ENCODE results near the gene ZNF839.
"Not testable (repeated sequence)": the region's sequence is repeated elsewhere in the genome, so short reads cannot be mapped to it uniquely, and the experiment has no call there.

The ZNF839 gene

GRCh38 chr14:102320671-102321455 is 1.3 kb downstream of the ZNF839 start:
- Histone ChIP-seq H3K36me3 (ENCODE audit: control insufficient read depth in 2 of 2, insufficient read depth in 2 of 2, low read length in 2 of 2) (no peaks in the 10 kb centered on the region), H3K27ac (ENCODE audit: low read depth in 2 of 2, low read length in 2 of 2) (peak overlapping the region in 1 of 2 donors; percentile 85), H3K4me3 (ENCODE audit: low read length in 2 of 2) (peak overlapping the region; percentile 85 to 95), H3K9ac (ENCODE audit: low read depth in 1 of 2, low read length in 2 of 2) (peak overlapping the region in 1 of 2 donors; percentile 94), H3K4me1 (ENCODE audit: control insufficient read depth in 2 of 2, insufficient read depth in 2 of 2, low read length in 2 of 2) (peaks cover 25 to 30% of the 10 kb centered on the region in 2 donors), H3K27me3 (ENCODE audit: control insufficient read depth in 2 of 2, insufficient read depth in 2 of 2, low read length in 2 of 2) (no peaks in the 10 kb centered on the region), H3K9me3 (ENCODE audit: control insufficient read depth in 2 of 2, low read length in 2 of 2) (no peaks in the 10 kb centered on the region)

DNA sequence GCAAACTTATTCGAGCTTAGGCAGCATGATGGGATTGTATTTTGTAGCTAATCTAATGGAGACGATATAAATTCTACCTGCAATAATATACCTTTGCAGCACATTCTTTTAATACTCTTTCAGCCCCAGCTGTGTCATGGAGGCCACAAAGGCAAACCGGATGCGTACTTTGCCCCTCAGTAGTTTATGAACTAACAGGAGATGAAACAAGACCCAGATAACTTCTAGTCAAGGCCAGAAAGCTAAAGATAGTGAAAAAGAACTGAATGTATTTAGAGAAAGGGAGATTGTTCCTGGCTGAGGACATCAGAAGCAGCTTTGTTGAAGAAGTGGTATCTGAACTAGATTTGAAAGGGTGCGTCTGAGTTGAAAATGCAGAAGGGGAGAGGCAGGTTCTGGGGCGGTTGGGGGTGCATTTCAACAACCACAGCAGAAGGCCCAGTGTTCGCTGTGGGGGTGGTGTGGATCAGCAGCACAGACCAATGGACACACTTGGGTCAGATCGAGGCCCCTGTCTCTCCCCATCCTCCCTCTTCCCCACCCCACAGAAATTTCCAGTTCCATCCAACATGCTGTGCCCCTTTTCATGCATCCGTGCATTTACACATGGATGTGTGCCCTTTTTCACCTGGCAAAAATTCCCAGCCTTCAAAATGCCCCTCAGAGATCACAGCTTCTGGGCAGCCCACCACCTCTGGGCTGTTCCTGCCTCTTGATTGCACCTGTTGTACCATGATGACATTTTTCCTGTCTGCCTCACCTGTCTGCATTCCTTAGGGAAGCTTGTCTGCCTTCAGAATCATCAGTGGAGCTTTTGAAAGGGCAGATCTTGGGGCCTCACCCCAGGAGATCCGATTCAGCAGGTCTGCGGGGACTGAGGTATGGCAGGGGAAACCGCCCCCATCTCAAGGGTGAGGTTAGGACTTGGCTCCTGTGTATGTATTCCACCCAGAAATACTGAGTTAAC is 2.2 kb downstream of the ZNF839 start:
- no peak overlapping the region for H3K9ac ChIP-seq (ENCODE audit: low read depth in 1 of 2, low read length in 2 of 2)

GRCh38 chr14:102323102-102323501 is 3.6 kb downstream of the ZNF839 start:
- Histone ChIP-seq H3K27ac (ENCODE audit: low read depth in 2 of 2, low read length in 2 of 2) (no peak overlapping the region), H3K36me3 (ENCODE audit: control insufficient read depth in 2 of 2, insufficient read depth in 2 of 2, low read length in 2 of 2) (peaks cover 0 to 4% of the 10 kb centered on the region in 2 donors), H3K4me1 (ENCODE audit: control insufficient read depth in 2 of 2, insufficient read depth in 2 of 2, low read length in 2 of 2) (peaks cover 15 to 18% of the 10 kb centered on the region in 2 donors), H3K9me3 (ENCODE audit: control insufficient read depth in 2 of 2, low read length in 2 of 2) (no peaks in the 10 kb centered on the region), H3K4me3 (ENCODE audit: low read length in 2 of 2) (no peak overlapping the region), H3K27me3 (ENCODE audit: control insufficient read depth in 2 of 2, insufficient read depth in 2 of 2, low read length in 2 of 2) (no peaks in the 10 kb centered on the region), H3K9ac (ENCODE audit: low read depth in 1 of 2, low read length in 2 of 2) (no peak overlapping the region)

More for the DNA sequence above, 2.2 kb downstream of the ZNF839 start:
- Histone ChIP-seq H3K4me3 (ENCODE audit: low read length in 2 of 2) (no peak overlapping the region), H3K27ac (ENCODE audit: low read depth in 2 of 2, low read length in 2 of 2) (no peak overlapping the region), H3K36me3 (ENCODE audit: control insufficient read depth in 2 of 2, insufficient read depth in 2 of 2, low read length in 2 of 2) (peaks cover 0 to 4% of the 10 kb centered on the region in 2 donors), H3K9me3 (ENCODE audit: control insufficient read depth in 2 of 2, low read length in 2 of 2) (no peaks in the 10 kb centered on the region), H3K27me3 (ENCODE audit: control insufficient read depth in 2 of 2, insufficient read depth in 2 of 2, low read length in 2 of 2) (no peaks in the 10 kb centered on the region), H3K4me1 (ENCODE audit: control insufficient read depth in 2 of 2, insufficient read depth in 2 of 2, low read length in 2 of 2) (peaks cover 22 to 25% of the 10 kb centered on the region in 2 donors)

DNA sequence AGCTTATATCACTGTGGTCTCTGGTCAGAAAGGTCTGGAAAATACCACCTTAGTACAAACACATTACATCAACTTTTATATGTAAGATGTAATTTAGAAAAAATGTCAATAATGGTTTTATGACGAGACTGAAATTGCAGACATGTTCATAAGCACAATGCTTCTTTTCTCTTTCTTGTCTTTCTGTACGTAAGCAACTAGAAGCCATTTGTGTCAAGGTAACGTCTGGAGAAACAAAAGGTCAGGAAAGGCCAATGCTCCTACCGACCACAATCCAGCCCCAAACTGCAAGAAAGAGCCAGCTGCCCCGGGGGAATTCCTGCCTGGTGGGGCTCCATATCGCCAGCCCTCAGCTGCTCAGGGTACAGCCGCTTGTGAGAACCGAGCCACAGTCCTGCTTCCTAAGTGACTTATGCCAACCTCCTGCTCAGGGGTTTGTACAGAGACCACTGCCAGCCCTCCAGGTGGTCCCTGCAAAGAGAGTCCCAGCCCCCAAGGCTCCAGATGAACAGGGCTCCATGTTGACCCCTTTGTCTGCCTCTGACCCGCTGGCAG is 6.3 kb downstream of the ZNF839 start:
- Histone ChIP-seq H3K4me3 (ENCODE audit: low read length in 2 of 2) (no peak overlapping the region), H3K27ac (ENCODE audit: low read depth in 2 of 2, low read length in 2 of 2) (no peak overlapping the region)

GRCh38 chr14:102326583-102326982 is 7.0 kb downstream of the ZNF839 start:
- H3K4me1 ChIP-seq (ENCODE audit: control insufficient read depth in 2 of 2, insufficient read depth in 2 of 2, low read length in 2 of 2): no peaks in the 10 kb centered on the region
- H3K36me3 ChIP-seq (ENCODE audit: control insufficient read depth in 2 of 2, insufficient read depth in 2 of 2, low read length in 2 of 2): peaks cover 0 to 5% of the 10 kb centered on the region in 2 donors
- H3K9me3 ChIP-seq (ENCODE audit: control insufficient read depth in 2 of 2, low read length in 2 of 2): no peaks in the 10 kb centered on the region
- no peak overlapping the region for H3K9ac ChIP-seq (ENCODE audit: low read depth in 1 of 2, low read length in 2 of 2)
- H3K27me3 ChIP-seq (ENCODE audit: control insufficient read depth in 2 of 2, insufficient read depth in 2 of 2, low read length in 2 of 2): no peaks in the 10 kb centered on the region
- H3K4me3 ChIP-seq (ENCODE audit: low read length in 2 of 2): no peak overlapping the region
- H3K27ac ChIP-seq (ENCODE audit: low read depth in 2 of 2, low read length in 2 of 2): no peak overlapping the region

More for the DNA sequence above, 6.3 kb downstream of the ZNF839 start:
- Histone ChIP-seq H3K4me1 (ENCODE audit: control insufficient read depth in 2 of 2, insufficient read depth in 2 of 2, low read length in 2 of 2) (peaks cover under 1 to 4% of the 10 kb centered on the region in 2 donors), H3K9me3 (ENCODE audit: control insufficient read depth in 2 of 2, low read length in 2 of 2) (no peaks in the 10 kb centered on the region), H3K27me3 (ENCODE audit: control insufficient read depth in 2 of 2, insufficient read depth in 2 of 2, low read length in 2 of 2) (no peaks in the 10 kb centered on the region), H3K36me3 (ENCODE audit: control insufficient read depth in 2 of 2, insufficient read depth in 2 of 2, low read length in 2 of 2) (peaks cover 0 to 4% of the 10 kb centered on the region in 2 donors), H3K9ac (ENCODE audit: low read depth in 1 of 2, low read length in 2 of 2) (no peak overlapping the region)

DNA sequence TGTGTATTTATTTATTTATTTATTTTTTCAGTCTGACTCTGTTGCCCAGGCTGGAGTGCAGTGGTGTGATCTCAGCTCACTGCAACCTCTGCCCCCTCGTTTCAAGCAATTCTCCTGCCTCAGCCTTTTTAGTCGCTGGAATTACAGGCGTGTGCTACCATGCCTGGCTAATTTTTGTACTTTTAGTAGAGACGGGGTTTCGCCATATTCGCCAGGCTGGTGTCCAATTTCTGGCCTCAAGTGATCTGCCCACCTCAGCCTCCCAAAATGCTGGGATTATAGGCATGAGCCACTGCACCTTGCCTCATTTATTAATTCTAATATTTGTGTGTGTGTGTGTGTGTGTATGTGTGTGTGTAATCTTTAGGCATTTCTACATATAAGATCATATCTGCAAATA is 9.8 kb downstream of the ZNF839 start:
- H3K27ac ChIP-seq (ENCODE audit: low read depth in 2 of 2, low read length in 2 of 2); H3K9ac ChIP-seq (ENCODE audit: low read depth in 1 of 2, low read length in 2 of 2); H3K4me1 ChIP-seq (ENCODE audit: control insufficient read depth in 2 of 2, insufficient read depth in 2 of 2, low read length in 2 of 2); H3K27me3 ChIP-seq (ENCODE audit: control insufficient read depth in 2 of 2, insufficient read depth in 2 of 2, low read length in 2 of 2); H3K4me3 ChIP-seq (ENCODE audit: low read length in 2 of 2); H3K9me3 ChIP-seq (ENCODE audit: control insufficient read depth in 2 of 2, low read length in 2 of 2); H3K36me3 ChIP-seq (ENCODE audit: control insufficient read depth in 2 of 2, insufficient read depth in 2 of 2, low read length in 2 of 2): not testable (repeated sequence)

- H3K27me3 ChIP-seq (ENCODE audit: control insufficient read depth in 2 of 2, insufficient read depth in 2 of 2, low read length in 2 of 2): no peaks in the 10 kb centered on the region
- no peak overlapping the region for H3K9ac ChIP-seq (ENCODE audit: low read depth in 1 of 2, low read length in 2 of 2)
- no peak overlapping the region for H3K27ac ChIP-seq (ENCODE audit: low read depth in 2 of 2, low read length in 2 of 2)
- peaks cover 6 to 15% of the 10 kb centered on the region in 2 donors for H3K36me3 ChIP-seq (ENCODE audit: control insufficient read depth in 2 of 2, insufficient read depth in 2 of 2, low read length in 2 of 2)
- no peaks in the 10 kb centered on the region for H3K4me1 ChIP-seq (ENCODE audit: control insufficient read depth in 2 of 2, insufficient read depth in 2 of 2, low read length in 2 of 2)
- no peaks in the 10 kb centered on the region for H3K9me3 ChIP-seq (ENCODE audit: control insufficient read depth in 2 of 2, low read length in 2 of 2)
- no peak overlapping the region for H3K4me3 ChIP-seq (ENCODE audit: low read length in 2 of 2)
Observed at GRCh38 chr14:102330806-102331205, 11.3 kb downstream of the ZNF839 start.

GRCh38 chr14:102333390-102333789 is 13.8 kb downstream of the ZNF839 start:
- Histone ChIP-seq H3K9me3 (ENCODE audit: control insufficient read depth in 2 of 2, low read length in 2 of 2) (no peaks in the 10 kb centered on the region), H3K27ac (ENCODE audit: low read depth in 2 of 2, low read length in 2 of 2) (no peak overlapping the region), H3K36me3 (ENCODE audit: control insufficient read depth in 2 of 2, insufficient read depth in 2 of 2, low read length in 2 of 2) (peaks cover 13 to 21% of the 10 kb centered on the region in 2 donors), H3K4me1 (ENCODE audit: control insufficient read depth in 2 of 2, insufficient read depth in 2 of 2, low read length in 2 of 2) (no peaks in the 10 kb centered on the region), H3K9ac (ENCODE audit: low read depth in 1 of 2, low read length in 2 of 2) (no peak overlapping the region), H3K27me3 (ENCODE audit: control insufficient read depth in 2 of 2, insufficient read depth in 2 of 2, low read length in 2 of 2) (no peaks in the 10 kb centered on the region), H3K4me3 (ENCODE audit: low read length in 2 of 2) (no peak overlapping the region)

GRCh38 chr14:102333795-102334705 is 14.5 kb downstream of the ZNF839 start:
- no peak overlapping the region for H3K4me3 ChIP-seq (ENCODE audit: low read length in 2 of 2)
- no peak overlapping the region for H3K27ac ChIP-seq (ENCODE audit: low read depth in 2 of 2, low read length in 2 of 2)
- H3K9me3 ChIP-seq (ENCODE audit: control insufficient read depth in 2 of 2, low read length in 2 of 2): no peaks in the 10 kb centered on the region
- H3K27me3 ChIP-seq (ENCODE audit: control insufficient read depth in 2 of 2, insufficient read depth in 2 of 2, low read length in 2 of 2): no peaks in the 10 kb centered on the region
- H3K4me1 ChIP-seq (ENCODE audit: control insufficient read depth in 2 of 2, insufficient read depth in 2 of 2, low read length in 2 of 2): no peaks in the 10 kb centered on the region
- H3K9ac ChIP-seq (ENCODE audit: low read depth in 1 of 2, low read length in 2 of 2): no peak overlapping the region
- H3K36me3 ChIP-seq (ENCODE audit: control insufficient read depth in 2 of 2, insufficient read depth in 2 of 2, low read length in 2 of 2): peaks cover 17 to 27% of the 10 kb centered on the region in 2 donors
